GM10248 (cell line): ENCODE measurements around the gene KRTAP9-1.

Source experiments
- CTCF ChIA-PET: fragments of 300-600 bp; sonication (Branson Sonifier 250); formaldehyde crosslinking; extraction: SDS; loops from one replicate; lab custom pipeline; 2021; ENCODE audit warnings: antibody characterized with exemption; lab: Yijun Ruan, JAX
- POLR2A ChIA-PET: fragments of 350-650 bp; sonication (Branson Sonifier 250); formaldehyde crosslinking; extraction: SDS; loops from one replicate; lab custom pipeline; 2020; ENCODE audit warnings: antibody characterized with exemption; lab: Yijun Ruan, JAX
- DNase-seq: peaks from one replicate; pipeline ENCODE4 v3.0.0; 2012; ENCODE audit errors: extremely low spot score
- TF ChIP-seq, protein P1 (sequence below): IDR thresholded peaks from 2 replicates; pipeline ENCODE4 v1.5.1; 2012; ENCODE audit warnings: mild to moderate bottlenecking, low read depth; ENCODE audit errors: extremely low read depth, missing control alignments, control extremely low read depth

KRTAP9-1 gene

DNA sequence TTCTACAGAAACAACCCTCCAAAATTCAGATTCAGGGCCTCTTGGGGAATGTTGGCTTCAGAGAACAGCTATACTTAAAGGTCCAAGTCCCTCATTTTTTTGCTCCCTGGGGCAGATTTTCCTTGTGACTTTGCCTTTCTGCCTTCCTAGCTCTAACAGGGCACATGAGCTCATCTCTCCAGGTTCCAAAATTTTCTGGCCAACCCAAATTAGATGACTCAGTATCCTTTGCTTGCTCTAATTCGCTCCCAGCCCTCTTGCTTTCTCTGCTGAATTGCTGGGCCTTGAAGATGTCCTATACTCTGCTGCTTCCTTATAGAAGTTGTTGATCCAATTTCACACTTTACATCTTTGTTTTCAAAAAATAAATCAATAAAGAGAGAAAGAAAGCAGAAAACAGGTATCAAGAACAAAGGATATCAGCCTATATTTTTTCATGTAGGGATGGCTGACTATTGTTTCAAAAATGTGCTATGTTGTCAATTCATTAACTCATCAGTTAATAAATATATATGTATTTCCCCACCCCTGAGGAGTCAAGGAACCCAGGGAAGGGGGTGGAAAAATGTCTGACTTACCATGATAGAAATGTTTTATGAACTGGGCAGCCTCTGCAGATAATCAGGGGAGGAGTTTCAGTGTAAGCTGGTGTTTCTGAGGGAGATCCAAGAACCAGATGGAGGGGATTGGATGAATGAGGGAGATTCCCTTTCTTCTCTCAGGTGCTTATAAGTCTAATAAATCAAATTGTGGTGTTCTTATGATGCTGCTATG lies 10.7 kb upstream of the KRTAP9-1 start:
- ChIA-PET CTCF (interaction anchor here (0.6 to 1.2 kb wide), 2 partner anchors 47 to 484 kb away, joined by 3 to 4 read pairs; no protein-coding TSS in a partner anchor), POLR2A (no interaction called here)
- TF ChIP-seq, protein P1, sequence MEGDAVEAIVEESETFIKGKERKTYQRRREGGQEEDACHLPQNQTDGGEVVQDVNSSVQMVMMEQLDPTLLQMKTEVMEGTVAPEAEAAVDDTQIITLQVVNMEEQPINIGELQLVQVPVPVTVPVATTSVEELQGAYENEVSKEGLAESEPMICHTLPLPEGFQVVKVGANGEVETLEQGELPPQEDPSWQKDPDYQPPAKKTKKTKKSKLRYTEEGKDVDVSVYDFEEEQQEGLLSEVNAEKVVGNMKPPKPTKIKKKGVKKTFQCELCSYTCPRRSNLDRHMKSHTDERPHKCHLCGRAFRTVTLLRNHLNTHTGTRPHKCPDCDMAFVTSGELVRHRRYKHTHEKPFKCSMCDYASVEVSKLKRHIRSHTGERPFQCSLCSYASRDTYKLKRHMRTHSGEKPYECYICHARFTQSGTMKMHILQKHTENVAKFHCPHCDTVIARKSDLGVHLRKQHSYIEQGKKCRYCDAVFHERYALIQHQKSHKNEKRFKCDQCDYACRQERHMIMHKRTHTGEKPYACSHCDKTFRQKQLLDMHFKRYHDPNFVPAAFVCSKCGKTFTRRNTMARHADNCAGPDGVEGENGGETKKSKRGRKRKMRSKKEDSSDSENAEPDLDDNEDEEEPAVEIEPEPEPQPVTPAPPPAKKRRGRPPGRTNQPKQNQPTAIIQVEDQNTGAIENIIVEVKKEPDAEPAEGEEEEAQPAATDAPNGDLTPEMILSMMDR: no peak
- no peak for DNase-seq

DNA sequence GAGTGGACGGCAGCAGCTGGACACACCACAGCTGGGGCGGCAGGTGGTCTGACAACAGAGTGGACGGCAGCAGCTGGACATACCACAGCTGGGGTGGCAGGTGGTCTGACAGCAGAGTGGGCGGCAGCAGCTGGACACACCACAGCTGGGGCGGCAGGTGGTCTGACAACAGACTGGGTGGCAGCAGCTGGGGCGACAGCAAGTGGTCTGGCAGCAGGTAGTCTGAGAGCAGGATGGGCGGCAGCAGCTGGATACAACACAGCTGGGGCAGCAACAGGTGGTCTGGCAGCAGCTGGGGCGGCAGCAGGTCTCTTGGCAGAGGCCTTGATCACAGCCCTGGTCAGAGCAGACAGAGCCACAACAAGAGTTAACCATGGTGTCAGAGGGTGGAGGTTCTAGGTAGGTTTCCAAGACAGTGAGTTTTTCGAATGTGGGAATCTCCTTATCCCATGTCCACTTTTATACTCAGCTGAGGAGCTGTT lies 5.2 kb upstream of the KRTAP9-1 start, which contains the start of gene KRTAP4-1:
KRTAP4-1 (minus strand) TSS at position 432 of the 482 bp plus-strand sequence; CDS start at position 375, 57 bp downstream.
- no peak for DNase-seq
- CTCF ChIA-PET: no interaction called here
- TF ChIP-seq, protein P1: no peak
- POLR2A ChIA-PET: no interaction called here

DNA sequence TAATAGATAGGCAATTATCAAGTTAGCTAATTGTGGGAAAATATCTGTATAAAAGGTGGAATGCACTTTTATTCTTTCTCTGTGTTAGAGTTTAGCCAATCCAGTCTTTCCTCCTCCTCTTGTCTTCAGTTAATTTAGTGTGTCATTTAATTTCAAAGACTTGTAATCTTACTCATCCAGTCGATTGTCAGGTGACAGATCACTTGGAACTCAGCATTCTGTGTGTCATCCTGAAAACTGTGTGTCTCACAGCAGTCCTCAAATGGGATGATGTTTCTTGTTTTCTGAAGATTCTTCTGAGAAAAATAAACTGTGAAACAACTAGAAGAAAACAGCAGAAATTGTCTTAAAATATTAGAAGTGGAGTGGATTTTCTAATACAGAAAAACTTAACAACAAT lies 4.7 kb upstream of the KRTAP9-1 start:
- ChIA-PET POLR2A (no interaction called here), CTCF (no interaction called here)
- TF ChIP-seq, protein P1: no peak
- no peak for DNase-seq

DNA sequence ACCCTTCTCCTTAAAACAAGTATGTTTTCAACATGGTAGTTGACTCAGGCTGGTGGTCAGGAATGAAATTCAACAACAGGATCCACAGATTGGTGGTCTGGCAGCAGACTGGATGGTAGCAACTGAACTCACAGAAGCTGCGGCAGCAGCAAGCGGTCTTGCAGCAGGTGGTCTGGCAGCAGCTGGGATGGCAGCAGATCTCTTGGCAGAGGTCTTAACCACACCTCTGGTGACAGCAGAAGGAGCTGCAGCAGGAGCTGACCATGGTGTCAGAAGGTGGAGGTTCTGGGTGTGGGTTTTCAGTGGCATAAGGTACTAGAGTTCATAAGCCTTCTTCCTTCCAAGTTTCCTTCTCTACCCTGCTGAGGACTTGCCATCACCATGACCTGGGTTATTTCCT lies 2.8 kb upstream of the KRTAP9-1 start:
- ChIA-PET CTCF (no interaction called here), POLR2A (no interaction called here)
- TF ChIP-seq, protein P1: no peak
- no peak for DNase-seq

DNA sequence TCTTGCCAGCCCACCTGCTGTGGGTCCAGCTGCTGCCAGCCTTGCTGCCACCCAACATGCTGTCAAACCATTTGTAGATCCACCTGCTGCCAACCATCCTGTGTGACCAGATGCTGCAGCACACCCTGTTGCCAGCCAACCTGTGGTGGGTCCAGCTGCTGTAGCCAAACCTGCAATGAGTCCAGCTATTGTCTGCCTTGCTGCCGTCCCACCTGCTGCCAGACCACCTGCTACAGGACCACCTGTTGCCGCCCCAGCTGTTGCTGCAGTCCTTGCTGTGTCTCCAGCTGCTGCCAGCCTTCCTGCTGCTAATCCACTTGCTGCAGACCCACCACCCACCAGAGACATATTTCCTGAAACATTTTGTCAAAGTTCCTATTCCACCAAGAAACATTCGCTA lies 641 bp downstream of the KRTAP9-1 start:
- no peak for DNase-seq
- TF ChIP-seq, protein P1: no peak
- ChIA-PET POLR2A (no interaction called here), CTCF (no interaction called here)

DNA sequence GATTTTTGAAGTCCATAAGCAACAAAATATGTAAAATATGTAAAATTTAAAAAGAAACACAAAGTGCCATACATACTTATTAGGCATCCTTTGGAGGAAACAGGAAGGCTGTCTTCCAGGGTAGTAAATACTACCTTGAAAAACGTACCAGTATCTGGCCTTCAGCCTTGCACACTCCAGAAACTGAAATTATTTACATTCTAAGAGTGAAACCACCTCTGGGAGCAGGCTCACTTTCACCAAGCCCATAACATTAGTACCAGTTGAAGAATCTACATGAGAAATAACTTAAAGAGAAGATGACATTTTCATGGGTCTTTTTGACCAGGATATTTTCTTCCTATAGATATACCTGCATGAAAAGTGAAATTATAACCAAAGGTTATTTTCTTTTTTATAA lies 6.4 kb downstream of the KRTAP9-1 start:
- ChIA-PET CTCF (no interaction called here), POLR2A (no interaction called here)
- TF ChIP-seq, protein P1: no peak
- no peak for DNase-seq
